HG02610 (cell line): ENCODE data around the gene ZNF705A.
"Not testable (repeated sequence)": the region's sequence is repeated elsewhere in the genome, so short reads cannot be mapped to it uniquely, and the experiment has no call there.

Experiments used
- ATAC-seq: cut with Tn5 transposase; IDR thresholded peaks from one replicate; pipeline ENCODE4 v1.9.1; 2021; ENCODE audit warnings: mild to moderate bottlenecking, moderate library complexity; ENCODE audit not compliant: unreplicated experiment

Gene ZNF705A

GRCh38 chr12:8183346-8183745 lies 26.5 kb downstream of the ZNF705A start:
- ATAC-seq: not testable (repeated sequence)

- not testable (repeated sequence) for ATAC-seq
Observed at GRCh38 chr12:8184206-8184605, 27.4 kb downstream of the ZNF705A start.

- ATAC-seq: not testable (repeated sequence)
Observed at GRCh38 chr12:8188088-8188487, 31.3 kb downstream of the ZNF705A start.

- ATAC-seq: not testable (repeated sequence)
Observed at GRCh38 chr12:8197685-8198308, 41.0 kb downstream of the ZNF705A start.

GRCh38 chr12:8218711-8219382 lies 62.0 kb downstream of the ZNF705A start:
- not testable (repeated sequence) for ATAC-seq

GRCh38 chr12:8221375-8221774 lies 64.6 kb downstream of the ZNF705A start:
- ATAC-seq: not testable (repeated sequence)

GRCh38 chr12:8221844-8222243 lies 65.0 kb downstream of the ZNF705A start:
- not testable (repeated sequence) for ATAC-seq

- ATAC-seq: not testable (repeated sequence)
Observed at GRCh38 chr12:8222303-8222702, 65.5 kb downstream of the ZNF705A start.

- ATAC-seq: not testable (repeated sequence)
Observed at GRCh38 chr12:8223646-8224045, 66.8 kb downstream of the ZNF705A start.

- not testable (repeated sequence) for ATAC-seq
Observed at GRCh38 chr12:8224782-8225181, 68.0 kb downstream of the ZNF705A start.

- ATAC-seq: no peak
Observed at GRCh38 chr12:8226355-8226754, 69.5 kb downstream of the ZNF705A start.

GRCh38 chr12:8226992-8227731 lies 70.3 kb downstream of the ZNF705A start, which contains the start of gene FAM90A1:
Gene FAM90A1, minus strand, starts transcription at chr12:8227618. Its CDS starts 2,786 bp downstream, at chr12:8224832.
- ATAC-seq: not testable (repeated sequence)

- not testable (repeated sequence) for ATAC-seq
Observed at GRCh38 chr12:8227732-8228077, 70.9 kb downstream of the ZNF705A start.

GRCh38 chr12:8228607-8229006 lies 71.8 kb downstream of the ZNF705A start:
- not testable (repeated sequence) for ATAC-seq

GRCh38 chr12:8229486-8229885 lies 72.7 kb downstream of the ZNF705A start:
- ATAC-seq: not testable (repeated sequence)
